ENCODE measurements around the gene NBAS. TPM values are rescaled to one million over a fixed set of nuclear protein-coding genes. Genes with fewer than 3 reads are reported as not detected.
"Not testable (repeated sequence)": the region's sequence is repeated elsewhere in the genome, so short reads cannot be mapped to it uniquely, and the experiment has no call there.

NBAS gene
- total and polyA plus RNA-seq, 12 donors, result 26.4 to 79.1 (median 56.3) TPM

DNA sequence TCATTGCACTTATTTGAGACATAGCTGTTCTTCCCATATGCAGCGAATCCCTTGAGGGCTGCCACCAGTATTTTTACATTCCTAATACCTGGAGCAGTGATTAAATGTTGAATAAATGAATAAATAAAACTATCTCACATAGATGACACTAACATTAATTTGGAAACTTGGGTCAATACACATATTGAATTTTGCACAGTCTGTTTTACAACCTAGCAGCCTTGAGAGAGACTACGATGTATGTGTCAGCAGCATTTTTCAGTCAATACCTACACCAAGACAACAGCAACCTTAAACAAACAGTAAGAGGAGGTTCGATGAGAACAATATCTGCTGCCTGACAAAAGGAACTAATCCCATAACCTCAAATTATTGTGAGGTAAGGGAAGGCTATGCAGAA lies 53.4 kb downstream of the NBAS start:
- 94 to 96% methylated on average over 3 of the region's 3 CpGs for WGBS, 2 donors
- Histone ChIP-seq H3K4me1 (no peaks in the 10 kb centered on the region), H3K27ac (no peak overlapping the region), H3K4me3 (no peak overlapping the region), H3K36me3 (peaks cover 0 to 82% (median 24%) of the 10 kb centered on the region in 9 donors), H3K27me3 (no peaks in the 10 kb centered on the region), H3K9me3 (no peaks in the 10 kb centered on the region)
- TF ChIP-seq, protein P1, sequence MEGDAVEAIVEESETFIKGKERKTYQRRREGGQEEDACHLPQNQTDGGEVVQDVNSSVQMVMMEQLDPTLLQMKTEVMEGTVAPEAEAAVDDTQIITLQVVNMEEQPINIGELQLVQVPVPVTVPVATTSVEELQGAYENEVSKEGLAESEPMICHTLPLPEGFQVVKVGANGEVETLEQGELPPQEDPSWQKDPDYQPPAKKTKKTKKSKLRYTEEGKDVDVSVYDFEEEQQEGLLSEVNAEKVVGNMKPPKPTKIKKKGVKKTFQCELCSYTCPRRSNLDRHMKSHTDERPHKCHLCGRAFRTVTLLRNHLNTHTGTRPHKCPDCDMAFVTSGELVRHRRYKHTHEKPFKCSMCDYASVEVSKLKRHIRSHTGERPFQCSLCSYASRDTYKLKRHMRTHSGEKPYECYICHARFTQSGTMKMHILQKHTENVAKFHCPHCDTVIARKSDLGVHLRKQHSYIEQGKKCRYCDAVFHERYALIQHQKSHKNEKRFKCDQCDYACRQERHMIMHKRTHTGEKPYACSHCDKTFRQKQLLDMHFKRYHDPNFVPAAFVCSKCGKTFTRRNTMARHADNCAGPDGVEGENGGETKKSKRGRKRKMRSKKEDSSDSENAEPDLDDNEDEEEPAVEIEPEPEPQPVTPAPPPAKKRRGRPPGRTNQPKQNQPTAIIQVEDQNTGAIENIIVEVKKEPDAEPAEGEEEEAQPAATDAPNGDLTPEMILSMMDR (IDR thresholded peaks at IDR 0.05), result no peak
- ATAC-seq (no peak), DNase-seq (no peak)
- intact Hi-C loops (cut with DNase I), result no loop called here

DNA sequence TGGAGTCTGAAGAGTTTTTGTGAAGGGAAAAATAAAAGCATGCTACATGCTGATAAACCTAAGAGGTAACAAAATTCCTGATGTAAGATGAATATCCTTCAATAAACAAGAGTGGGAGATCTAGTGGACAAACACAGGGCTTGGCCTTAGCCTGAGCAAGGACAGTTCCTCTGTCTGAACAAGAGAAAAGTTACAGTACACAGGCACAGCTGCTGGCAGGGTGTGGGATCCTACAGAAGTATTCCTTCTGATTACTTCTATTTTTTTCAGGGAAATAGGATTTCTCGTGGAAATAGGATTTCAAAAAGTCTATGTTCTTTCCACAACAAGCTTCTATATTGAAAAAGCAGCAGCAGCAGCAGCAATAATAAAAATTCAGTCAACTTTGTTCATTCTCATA lies 54.1 kb downstream of the NBAS start:
- Histone ChIP-seq H3K36me3 (peaks cover 0 to 82% (median 28%) of the 10 kb centered on the region in 9 donors), H3K27me3 (no peaks in the 10 kb centered on the region), H3K4me3 (no peak overlapping the region), H3K27ac (no peak overlapping the region), H3K4me1 (no peaks in the 10 kb centered on the region), H3K9me3 (no peaks in the 10 kb centered on the region)
- DNase-seq, result no peak
- TF ChIP-seq, protein P1 (IDR thresholded peaks at IDR 0.05), result no peak
- ATAC-seq, result no peak
- intact Hi-C loops (cut with DNase I), result no loop called here
- WGBS, 2 donors, result 76 to 84% methylated on average over 1 of the region's 1 CpG

DNA sequence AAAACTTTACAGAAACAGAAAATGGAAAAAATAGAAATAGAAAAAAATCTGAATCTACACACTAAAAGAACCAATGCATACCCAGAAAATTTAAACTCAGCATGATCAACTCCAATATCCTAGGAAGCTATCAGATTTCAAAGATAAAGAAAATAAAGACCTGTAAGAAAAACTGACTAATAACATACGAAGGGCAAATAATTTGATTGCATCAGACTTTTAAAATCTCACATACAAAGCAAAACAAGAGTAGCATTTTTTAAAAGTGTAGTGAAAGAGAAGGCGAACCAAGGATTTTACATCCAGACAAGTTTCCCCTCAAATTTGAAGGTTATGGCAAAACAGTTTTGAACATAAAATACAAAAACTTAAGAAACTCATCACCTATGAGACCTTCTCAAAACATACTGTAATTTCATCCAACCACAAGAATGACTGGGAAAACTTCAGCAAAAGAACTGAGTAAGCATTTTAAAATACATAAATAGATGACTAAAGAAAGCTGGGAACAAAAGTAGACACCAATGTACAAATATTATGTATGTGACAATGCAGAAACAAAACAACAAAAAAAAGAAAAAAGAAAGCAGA lies 54.8 kb downstream of the NBAS start:
- TF ChIP-seq, protein P1 (IDR thresholded peaks at IDR 0.05), result no peak
- Histone ChIP-seq H3K27me3 (no peaks in the 10 kb centered on the region), H3K9me3 (no peaks in the 10 kb centered on the region), H3K36me3 (peaks cover 0 to 82% (median 32%) of the 10 kb centered on the region in 9 donors), H3K4me1 (no peaks in the 10 kb centered on the region), H3K27ac (no peak overlapping the region), H3K4me3 (no peak overlapping the region)
- DNase-seq, result no peak
- WGBS, 2 donors, result 88 to 93% methylated on average over 2 of the region's 2 CpGs
- ATAC-seq, result no peak
- intact Hi-C loops (cut with DNase I), result no loop called here

DNA sequence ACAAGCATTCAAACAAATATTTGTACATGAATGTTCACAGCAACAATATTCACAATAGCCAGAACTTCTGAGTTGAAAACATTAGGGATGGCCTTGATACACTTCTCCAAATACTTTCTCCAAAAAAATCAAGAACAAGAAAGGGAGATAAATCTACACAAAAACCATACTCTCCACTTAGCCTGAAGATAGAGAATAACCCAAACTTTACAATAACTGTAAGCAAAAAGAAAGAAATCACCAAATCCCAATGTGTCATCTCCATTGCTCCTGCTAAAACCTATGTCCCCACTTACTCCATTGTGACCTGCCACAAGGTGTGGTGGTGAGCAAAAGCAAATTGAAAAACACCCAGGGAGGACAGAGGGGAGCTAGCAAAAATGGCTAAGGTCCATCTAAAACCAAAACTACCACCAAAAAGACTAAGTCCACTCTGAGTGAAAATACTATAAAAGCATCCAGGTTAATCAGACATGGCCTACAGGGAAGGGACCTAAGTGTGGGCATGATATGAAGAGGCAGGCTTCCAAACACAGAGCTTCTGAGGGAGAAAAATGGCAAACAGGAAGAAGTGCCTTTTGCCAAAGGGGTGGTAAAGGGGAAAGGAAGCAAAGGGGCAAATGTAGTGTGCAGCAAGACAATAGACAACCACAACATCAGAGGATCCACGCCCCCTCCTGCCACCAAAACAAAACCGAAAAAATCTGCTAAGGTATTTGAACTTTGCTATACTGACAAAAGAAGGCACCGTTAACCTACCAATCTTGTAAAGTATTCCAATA lies 56.1 kb downstream of the NBAS start:
- Histone ChIP-seq H3K4me3 (no peak overlapping the region), H3K27ac (no peak overlapping the region), H3K27me3 (no peaks in the 10 kb centered on the region), H3K9me3 (no peaks in the 10 kb centered on the region), H3K4me1 (no peaks in the 10 kb centered on the region), H3K36me3 (peaks cover 0 to 75% (median 22%) of the 10 kb centered on the region in 9 donors)
- DNase-seq, result no peak
- TF ChIP-seq, protein P1 (IDR thresholded peaks at IDR 0.05), result no peak
- intact Hi-C loops (cut with DNase I), result no loop called here
- WGBS, 2 donors, result 96 to 97% methylated on average over 3 of the region's 3 CpGs
- no peak for ATAC-seq

DNA sequence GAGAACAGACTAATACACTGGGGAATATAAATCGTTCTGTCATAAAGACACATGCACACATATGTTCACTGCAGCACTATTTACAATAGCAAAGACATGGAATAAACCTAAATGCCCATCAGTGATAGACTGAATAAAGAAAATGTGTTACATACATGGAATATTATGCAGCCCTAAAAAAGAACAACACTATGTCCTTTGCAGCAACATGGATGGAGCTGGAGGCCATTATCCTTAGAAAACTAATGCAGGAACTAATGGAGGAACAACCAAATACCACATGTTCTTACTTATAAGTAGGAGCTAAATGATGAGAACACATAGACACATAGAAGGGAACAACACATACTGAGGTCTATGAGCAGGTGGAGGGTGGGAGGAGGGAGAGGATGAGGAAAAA lies 61.9 kb downstream of the NBAS start:
- Histone ChIP-seq H3K36me3 (peaks cover 0 to 75% (median 13%) of the 10 kb centered on the region in 9 donors), H3K9me3 (peaks cover 0 to 17% (median 0%) of the 10 kb centered on the region in 11 donors), H3K4me1 (peaks cover 0 to 11% (median 0%) of the 10 kb centered on the region in 9 donors)
- DNase-seq; H3K27ac ChIP-seq; ATAC-seq; intact Hi-C loops (cut with DNase I); H3K27me3 ChIP-seq; H3K4me3 ChIP-seq: not testable (repeated sequence)
- 95 to 97% methylated on average over 1 of the region's 1 CpG for WGBS, 2 donors

Measured in heart right ventricle (tissue), 16 donors.